Measurements from ENCODE around the gene EIPR1.
A peak's percentile ranks its signal among the peaks of the same experiment; 100 is the strongest.

Gene EIPR1

DNA sequence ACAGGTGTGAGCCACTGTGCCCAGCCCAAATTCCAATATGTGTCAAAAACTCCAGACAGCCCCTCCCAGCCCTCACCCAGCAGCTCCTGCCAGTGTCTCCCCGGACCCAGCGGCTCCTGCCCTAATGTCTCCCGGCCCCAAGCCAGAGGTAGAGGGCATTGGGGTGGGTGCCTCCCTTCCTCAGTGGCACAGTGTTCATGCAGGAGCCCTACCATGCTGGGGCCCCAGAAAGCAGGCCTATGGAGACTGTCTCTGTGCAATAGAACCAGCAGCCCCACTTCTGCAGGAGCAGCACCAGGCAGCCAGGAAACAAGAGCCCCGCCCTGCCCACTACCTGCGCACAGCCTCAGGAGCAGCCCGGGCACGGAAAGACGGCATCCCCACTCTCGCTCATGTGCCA is 70.4 kb downstream of the EIPR1 start:
- no peak for DNase-seq (ENCODE audit: low read depth)
- H3K4me3 ChIP-seq (ENCODE audit: low read length): no peak overlapping the region
- TF ChIP-seq, protein P1, sequence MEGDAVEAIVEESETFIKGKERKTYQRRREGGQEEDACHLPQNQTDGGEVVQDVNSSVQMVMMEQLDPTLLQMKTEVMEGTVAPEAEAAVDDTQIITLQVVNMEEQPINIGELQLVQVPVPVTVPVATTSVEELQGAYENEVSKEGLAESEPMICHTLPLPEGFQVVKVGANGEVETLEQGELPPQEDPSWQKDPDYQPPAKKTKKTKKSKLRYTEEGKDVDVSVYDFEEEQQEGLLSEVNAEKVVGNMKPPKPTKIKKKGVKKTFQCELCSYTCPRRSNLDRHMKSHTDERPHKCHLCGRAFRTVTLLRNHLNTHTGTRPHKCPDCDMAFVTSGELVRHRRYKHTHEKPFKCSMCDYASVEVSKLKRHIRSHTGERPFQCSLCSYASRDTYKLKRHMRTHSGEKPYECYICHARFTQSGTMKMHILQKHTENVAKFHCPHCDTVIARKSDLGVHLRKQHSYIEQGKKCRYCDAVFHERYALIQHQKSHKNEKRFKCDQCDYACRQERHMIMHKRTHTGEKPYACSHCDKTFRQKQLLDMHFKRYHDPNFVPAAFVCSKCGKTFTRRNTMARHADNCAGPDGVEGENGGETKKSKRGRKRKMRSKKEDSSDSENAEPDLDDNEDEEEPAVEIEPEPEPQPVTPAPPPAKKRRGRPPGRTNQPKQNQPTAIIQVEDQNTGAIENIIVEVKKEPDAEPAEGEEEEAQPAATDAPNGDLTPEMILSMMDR (conservative IDR thresholded peaks at IDR 0.05; ENCODE audit: low read depth, low read length): no peak

DNA sequence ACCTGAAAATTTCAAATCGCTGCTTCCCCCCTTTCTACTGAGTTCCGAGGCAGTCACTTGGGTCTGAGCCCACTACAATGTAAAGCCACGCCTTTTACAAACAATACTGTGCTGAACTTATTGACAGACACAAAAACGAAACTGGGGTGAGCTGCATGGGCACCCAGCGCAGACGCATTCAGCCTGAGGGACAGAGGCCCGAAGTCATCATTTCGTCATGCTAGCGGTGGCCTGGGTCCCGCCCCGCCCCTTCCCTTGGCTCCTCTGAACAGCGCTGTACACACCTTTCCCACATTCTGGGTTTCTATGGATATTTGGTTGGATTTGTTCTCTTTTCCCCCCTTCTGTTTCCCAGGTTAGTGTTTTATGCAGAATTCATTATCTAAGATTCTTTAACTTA is 71.7 kb downstream of the EIPR1 start:
- TF ChIP-seq, protein P1 (conservative IDR thresholded peaks at IDR 0.05; ENCODE audit: low read depth, low read length): no peak
- no peak overlapping the region for H3K4me3 ChIP-seq (ENCODE audit: low read length)
- no peak for DNase-seq (ENCODE audit: low read depth)

DNA sequence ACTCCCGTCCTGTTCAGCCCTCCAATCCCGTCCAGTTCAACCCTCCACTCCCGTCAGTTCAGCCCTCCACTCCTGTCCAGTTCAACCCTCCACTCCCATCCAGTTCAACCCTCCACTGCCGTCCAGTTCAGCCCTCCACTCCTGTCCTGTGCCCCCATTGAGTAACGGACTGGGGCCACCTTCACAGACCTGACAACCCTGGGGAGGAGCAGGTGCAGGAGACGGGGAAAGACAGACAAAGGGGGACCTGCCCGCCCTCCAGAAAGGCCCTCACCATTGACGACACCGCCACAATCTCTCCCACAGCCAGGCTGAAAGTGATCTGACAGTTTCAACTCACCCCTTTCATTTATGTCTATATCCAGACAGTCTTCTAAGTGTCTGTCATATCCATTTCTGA is 72.2 kb downstream of the EIPR1 start:
- H3K4me3 ChIP-seq (ENCODE audit: low read length): no peak overlapping the region
- TF ChIP-seq, protein P1 (conservative IDR thresholded peaks at IDR 0.05; ENCODE audit: low read depth, low read length): no peak
- DNase-seq (ENCODE audit: low read depth): no peak

DNA sequence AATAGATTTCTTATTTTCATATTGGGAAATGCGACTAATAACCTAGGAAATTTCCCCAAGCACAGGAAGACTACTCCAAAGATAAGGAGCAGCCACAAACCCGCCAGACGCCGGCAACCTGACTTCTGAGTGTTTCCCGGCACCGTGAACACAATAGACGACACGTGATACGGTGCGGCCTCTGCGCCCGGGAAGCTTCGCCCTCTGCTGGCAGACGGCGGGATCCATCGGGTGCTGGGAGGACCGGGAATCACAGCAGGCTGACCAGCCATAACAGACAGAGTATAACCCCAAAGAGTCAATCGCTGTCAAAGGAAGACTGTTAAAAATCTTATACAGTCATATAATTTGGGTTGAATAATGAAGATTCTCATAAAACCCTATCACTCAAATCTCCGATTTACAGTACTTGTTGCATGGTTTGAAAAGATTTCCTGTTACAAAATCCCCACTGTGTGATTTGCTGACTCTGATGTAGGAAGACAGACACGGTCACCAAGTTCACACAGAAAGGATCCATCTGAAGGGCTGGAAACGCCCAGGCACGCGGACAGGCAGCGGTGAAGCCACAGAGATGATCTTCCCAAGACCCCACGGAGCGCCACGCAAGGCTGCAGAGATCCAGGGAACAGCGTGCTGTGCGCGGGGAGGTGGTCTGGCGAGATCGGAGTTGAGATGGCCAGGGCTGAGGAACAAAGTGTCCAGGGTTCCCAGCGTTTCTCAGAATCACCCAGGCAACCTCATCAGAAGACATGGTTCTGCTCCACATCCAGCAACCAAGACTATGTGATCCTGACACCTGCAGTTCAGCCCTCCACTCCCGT is 73.8 kb downstream of the EIPR1 start:
- TF ChIP-seq, protein P1 (conservative IDR thresholded peaks at IDR 0.05; ENCODE audit: low read depth, low read length): peak; percentile 95
- DNase-seq (ENCODE audit: low read depth): peak; percentile 61
- peak overlapping the region; percentile 47 for H3K4me3 ChIP-seq (ENCODE audit: low read length)

DNA sequence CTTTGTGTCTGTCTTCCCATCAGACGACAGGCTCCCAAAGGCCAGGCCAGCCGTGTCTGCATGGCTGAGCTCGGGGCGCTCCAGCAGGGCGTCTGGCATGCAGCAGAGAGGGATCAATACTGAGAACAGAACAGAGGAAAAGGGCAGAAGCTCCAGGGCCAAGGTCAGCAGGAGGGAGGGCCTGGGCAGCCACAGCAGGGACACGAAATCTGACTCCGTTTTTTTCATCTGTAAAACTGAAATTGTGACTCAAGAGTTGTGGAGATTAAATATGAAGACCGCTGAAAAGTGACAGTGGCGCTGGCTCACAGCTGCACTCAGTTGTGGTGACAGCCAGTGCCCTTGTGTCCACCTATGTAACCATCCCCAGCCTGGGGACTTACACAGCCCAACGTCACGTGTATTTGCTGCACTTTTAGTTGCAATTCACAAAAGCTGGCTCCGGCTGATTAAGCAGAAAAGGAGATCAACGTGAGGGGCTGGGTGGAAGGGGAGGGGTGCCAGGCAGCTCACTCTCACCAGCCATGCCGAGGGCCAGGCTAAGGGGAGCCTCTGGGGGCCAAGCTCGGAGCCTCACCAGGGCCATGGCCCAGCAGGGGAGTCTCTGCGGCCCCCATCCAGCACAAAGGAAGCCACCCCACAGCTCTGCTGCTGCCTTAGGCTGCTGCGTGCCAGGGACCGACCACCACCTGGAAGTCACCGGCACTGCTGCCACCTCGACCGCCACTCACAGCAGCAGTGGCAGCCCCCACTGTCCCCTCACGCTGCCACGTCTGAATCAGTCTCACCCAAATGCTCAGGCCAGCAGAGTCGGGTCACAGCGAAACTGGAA is 74.7 kb downstream of the EIPR1 start:
- H3K4me3 ChIP-seq (ENCODE audit: low read length): peak overlapping the region; percentile 47
- DNase-seq (ENCODE audit: low read depth): peak; percentile 35
- TF ChIP-seq, protein P1 (conservative IDR thresholded peaks at IDR 0.05; ENCODE audit: low read depth, low read length): no peak

DNA sequence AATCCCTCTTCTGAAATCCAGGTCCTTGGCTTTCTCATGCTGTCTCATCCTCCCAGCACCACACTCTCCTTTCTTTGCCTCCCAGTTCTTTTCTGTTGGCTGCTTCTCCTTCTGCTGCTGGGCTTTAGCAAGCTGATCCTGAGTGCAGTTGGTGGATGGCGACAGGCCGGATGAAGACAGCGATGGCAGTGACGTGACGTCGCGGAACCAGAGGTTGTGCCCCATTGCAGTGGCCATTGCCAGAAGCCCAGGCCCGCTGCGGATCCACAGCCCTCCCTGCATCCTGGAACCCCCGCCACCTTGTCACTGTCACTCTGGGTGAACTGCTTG is 75.2 kb downstream of the EIPR1 start:
- DNase-seq (ENCODE audit: low read depth): no peak
- TF ChIP-seq, protein P1 (conservative IDR thresholded peaks at IDR 0.05; ENCODE audit: low read depth, low read length): no peak
- no peak overlapping the region for H3K4me3 ChIP-seq (ENCODE audit: low read length)

Data from retinal pigment epithelial cell (primary cell).